WTC11 (cell line): ENCODE data around the gene RNPS1. TPM values are rescaled to one million over a fixed set of nuclear protein-coding genes. Genes with fewer than 3 reads are reported as not detected.

Experiments used
- ATAC-seq: fragments of 200-7000 bp; cut with Tn5 transposase; 2 replicates; pipeline ENCODE4 v1.10.0; 2021; ENCODE audit warnings: mild to moderate bottlenecking, moderate library complexity
- CTCF ChIA-PET: fragments of 300-600 bp; sonication (Branson Sonifier 250); formaldehyde crosslinking; loops from one replicate; lab custom pipeline; 2021; ENCODE audit warnings: antibody characterized with exemption; lab: Charles Lee
- POLR2A ChIA-PET: fragments of 350-600 bp; sonication (Branson Sonifier 250); formaldehyde crosslinking; loops from one replicate; lab custom pipeline; 2021; ENCODE audit warnings: antibody characterized with exemption; lab: Charles Lee
- DNase-seq: peaks from one replicate; pipeline ENCODE4 v3.0.0; 2021; ENCODE audit warnings: low spot score
- H3K27ac Mint-ChIP-seq: 2 replicates; pipeline ENCODE4 v1.8.0; 2021; ENCODE audit warnings: mixed read lengths
- H3K27me3 Mint-ChIP-seq: 2 replicates; pipeline ENCODE4 v1.8.0; 2021; ENCODE audit warnings: low read depth, mild to moderate bottlenecking, moderate library complexity, mixed read lengths
- H3K36me3 Mint-ChIP-seq: 2 replicates; pipeline ENCODE4 v1.8.0; 2021; ENCODE audit warnings: mixed read lengths
- H3K4me1 Mint-ChIP-seq: 2 replicates; pipeline ENCODE4 v1.8.0; 2022; ENCODE audit warnings: mixed read lengths
- H3K4me3 Mint-ChIP-seq: 2 replicates; pipeline ENCODE4 v1.8.0; 2021; ENCODE audit warnings: mild to moderate bottlenecking, moderate library complexity, mixed read lengths
- H3K9me3 Mint-ChIP-seq: 2 replicates; pipeline ENCODE4 v1.8.0; 2021; ENCODE audit warnings: mixed read lengths
- ATF6 ChIP-seq: sonication (generic); formaldehyde crosslinking; IDR thresholded peaks from 2 replicates; pipeline ENCODE4 v1.8.1; 2023; ENCODE audit warnings: mild to moderate bottlenecking, missing genetic modification reagents
- HMGA2 ChIP-seq: fragments of 250-450 bp; sonication (Bioruptor Pico); IDR thresholded peaks from 2 replicates; pipeline ENCODE4 v1.4.0; 2021; ENCODE audit warnings: mild to moderate bottlenecking, moderate library complexity
- IRF2 ChIP-seq: sonication (generic); formaldehyde crosslinking; IDR thresholded peaks from 2 replicates; pipeline ENCODE4 v1.8.0; 2022; ENCODE audit warnings: low read depth, missing genetic modification reagents, borderline replicate concordance
- NFATC4 ChIP-seq: fragments of 250-450 bp; sonication (Bioruptor Pico); IDR thresholded peaks from 2 replicates; pipeline ENCODE4 v1.9.0; 2021; ENCODE audit warnings: mild to moderate bottlenecking
- NFYB ChIP-seq: sonication (generic); formaldehyde crosslinking; conservative IDR thresholded peaks from 2 replicates; pipeline ENCODE4 v1.8.0; 2022; ENCODE audit warnings: low read depth, missing genetic modification reagents
- NR3C1 ChIP-seq: sonication (generic); formaldehyde crosslinking; conservative IDR thresholded peaks from 2 replicates; pipeline ENCODE4 v1.8.1; 2023; ENCODE audit warnings: low read depth, mild to moderate bottlenecking, missing genetic modification reagents
- PRDM15 ChIP-seq: sonication (generic); formaldehyde crosslinking; IDR thresholded peaks from 2 replicates; pipeline ENCODE4 v1.8.0; 2022; ENCODE audit warnings: missing genetic modification reagents
- SOX15 ChIP-seq: fragments of 250-450 bp; sonication (Bioruptor Pico); IDR thresholded peaks from 2 replicates; pipeline ENCODE4 v1.9.0; 2021; ENCODE audit warnings: mild to moderate bottlenecking
- ZNF671 ChIP-seq: fragments of 250-450 bp; sonication (Bioruptor Pico); IDR thresholded peaks from 2 replicates; pipeline ENCODE4 v1.8.0; 2021; ENCODE audit warnings: mild to moderate bottlenecking
- total RNA-seq: library from RNA; stranded (reverse); gene quantifications from 3 replicates; pipeline ENCODE4 v1.2.3, GENCODE V29; 2021

Gene RNPS1
- total RNA-seq, 1 experiment from 2014 or later: 331 TPM

DNA sequence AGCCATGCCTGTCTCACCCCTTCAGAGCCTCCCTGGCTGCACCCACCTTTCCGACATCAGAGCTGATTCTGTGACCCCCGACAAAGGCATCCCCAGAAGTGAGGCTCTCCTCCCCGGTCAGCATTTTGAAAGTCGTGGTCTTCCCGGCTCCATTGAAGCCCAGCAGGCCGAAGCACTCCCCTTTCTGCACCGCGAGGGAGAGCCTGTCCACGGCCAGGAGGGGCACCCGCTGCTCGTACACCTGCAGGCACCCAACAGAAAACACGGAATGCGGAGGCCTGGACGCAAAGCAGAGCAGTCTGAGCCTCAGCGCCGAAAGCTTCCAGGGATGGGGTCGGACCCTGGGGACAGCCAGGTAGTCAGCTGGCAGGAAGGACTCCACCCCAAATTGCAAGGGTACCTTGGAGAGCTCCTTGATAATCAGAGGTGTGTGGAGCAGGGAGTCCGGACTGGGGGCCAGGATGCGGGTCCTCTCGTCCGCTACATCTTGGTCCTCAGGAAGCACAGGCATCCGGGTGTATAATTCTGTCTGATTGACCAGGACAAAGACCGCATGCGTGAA, 13.1 kb upstream of the RNPS1 start (continued):
- no peak for TF ChIP-seq HMGA2 (CRISPR knock-in tag)
- TF ChIP-seq SOX15 (CRISPR knock-in tag): no peak

GRCh38 chr16:2280461-2280860, 12.5 kb upstream of the RNPS1 start:
- Mint-ChIP-seq H3K36me3 (no peaks in the 10 kb centered on the region), H3K4me1 (peaks cover 2% of the 10 kb centered on the region; the same call in 1 of the 2 replicates), H3K4me3 (no peak overlapping the region), H3K27ac (no peak overlapping the region), H3K9me3 (no peaks in the 10 kb centered on the region), H3K27me3 (no peaks in the 10 kb centered on the region)
- CTCF ChIA-PET: interaction anchor here (0.7 to 3.9 kb wide), 2 partner anchors 10 to 221 kb away, joined by 3 to 18 read pairs; no protein-coding TSS in a partner anchor
- no peak for TF ChIP-seq NR3C1
- TF ChIP-seq NFYB (CRISPR knock-in tag): no peak
- no peak for TF ChIP-seq NFATC4 (CRISPR knock-in tag)
- TF ChIP-seq ZNF671: no peak
- no peak for TF ChIP-seq IRF2 (CRISPR knock-in tag)
- ATAC-seq (no peak), DNase-seq (no peak)
- POLR2A ChIA-PET: interaction anchor here (0.5 kb wide), 1 partner anchor 102 kb away, joined by 3 read pairs; no protein-coding TSS in a partner anchor

- peaks cover 2% of the 10 kb centered on the region; the same call in 1 of the 2 replicates for H3K4me1 Mint-ChIP-seq
Observed at GRCh38 chr16:2278956-2279800, 11.3 kb upstream of the RNPS1 start.

More at GRCh38 chr16:2278956-2279800, 11.3 kb upstream of the RNPS1 start:
- TF ChIP-seq ATF6 (CRISPR knock-in tag) (no peak), PRDM15 (CRISPR knock-in tag) (0 out of 2 replicates have a peak, but pooled peaks have one; percentile 0)
- TF ChIP-seq, all 79 proteins: peak for 1
- no peak for DNase-seq
- no peak for ATAC-seq
- Mint-ChIP-seq H3K27me3 (no peaks in the 10 kb centered on the region), H3K9me3 (no peaks in the 10 kb centered on the region), H3K27ac (no peak overlapping the region), H3K4me3 (no peak overlapping the region), H3K36me3 (no peaks in the 10 kb centered on the region)
- POLR2A ChIA-PET: interaction anchor here (0.6 kb wide), 2 partner anchors 11 to 29 kb away, joined by 3 to 4 read pairs; no protein-coding TSS in a partner anchor
- CTCF ChIA-PET: interaction anchor here (0.6 to 3.9 kb wide), 11 partner anchors 9 to 222 kb away, joined by 3 to 18 read pairs (median 4); partner anchors contain the start of genes ABCA3 and DNASE1L2
